HepG2 (cell line): ENCODE data around the gene CDKL2.

ENCODE experiments used
- CTCF ChIP-seq: sonication (generic); formaldehyde crosslinking; IDR thresholded peaks from 2 replicates; pipeline ENCODE4 v1.5.0; 2020; ENCODE audit warnings: mild to moderate bottlenecking, missing genetic modification reagents, moderate library complexity
- EZH2 ChIP-seq: conservative IDR thresholded peaks from 2 replicates; pipeline ENCODE4 v1.6.1; 2012; ENCODE audit warnings: mild to moderate bottlenecking, low read depth, low read length, moderate library complexity
- MAFG ChIP-seq: sonication (generic); formaldehyde crosslinking; IDR thresholded peaks from 2 replicates; pipeline ENCODE4 v1.5.1; 2020; ENCODE audit warnings: mild to moderate bottlenecking, missing genetic modification reagents
- PHF8 ChIP-seq: sonication (generic); formaldehyde crosslinking; IDR thresholded peaks from 2 replicates; pipeline ENCODE4 v1.5.0; 2020; ENCODE audit warnings: missing genetic modification reagents
- POLR2AphosphoS2 ChIP-seq: IDR thresholded peaks from 2 replicates; pipeline ENCODE4 v1.6.1; 2011; ENCODE audit warnings: low read depth, low read length, improper control_type of control experiment
- SYNCRIP ChIP-seq: fragments of 200-400 bp; formaldehyde crosslinking; IDR thresholded peaks from 2 replicates; pipeline ENCODE4 v1.6.1; 2018; ENCODE audit warnings: mild to moderate bottlenecking, low read depth, low read length; ENCODE audit not compliant: insufficient read depth
- ZBTB40 ChIP-seq, 2 experiments: fragments of 450-650 bp in 1 of 2; sonication (generic) in 1 of 2; formaldehyde crosslinking in 1 of 2; IDR thresholded peaks; 2 replicates each; pipeline versions ENCODE4 v1.6.1 to v1.8.0; 2016 to 2022; ENCODE audit warnings: antibody characterized with exemption in 1 of 2, mild to moderate bottlenecking in 1 of 2, missing genetic modification reagents in 1 of 2
- ZBTB44 ChIP-seq: sonication (generic); formaldehyde crosslinking; IDR thresholded peaks from 2 replicates; pipeline ENCODE4 v1.4.0; 2020; ENCODE audit warnings: missing genetic modification reagents
- ZFP91 ChIP-seq: sonication (generic); formaldehyde crosslinking; IDR thresholded peaks from 2 replicates; pipeline ENCODE4 v1.9.0; 2022; ENCODE audit warnings: missing genetic modification reagents, mild to moderate bottlenecking, borderline replicate concordance
- ZNF232 ChIP-seq: sonication (generic); formaldehyde crosslinking; IDR thresholded peaks from 2 replicates; pipeline ENCODE4 v1.4.0; 2020; ENCODE audit warnings: missing genetic modification reagents, borderline replicate concordance
- ZNF274 ChIP-seq: sonication (generic); formaldehyde crosslinking; IDR thresholded peaks from 2 replicates; pipeline ENCODE4 v1.5.1; 2020; ENCODE audit warnings: mild to moderate bottlenecking, missing genetic modification reagents
- ZNF577 ChIP-seq: sonication (generic); formaldehyde crosslinking; IDR thresholded peaks from 2 replicates; pipeline ENCODE4 v1.4.0; 2020; ENCODE audit warnings: mild to moderate bottlenecking, low read depth, missing genetic modification reagents, borderline replicate concordance

- TF ChIP-seq ZFP91 (CRISPR knock-in tag) (no peak), POLR2AphosphoS2 (no peak), ZNF577 (CRISPR knock-in tag) (no peak), ZNF274 (CRISPR knock-in tag) (no peak), MAFG (CRISPR knock-in tag) (no peak), PHF8 (CRISPR knock-in tag) (no peak), EZH2 (no peak), SYNCRIP (no peak), ZBTB44 (CRISPR knock-in tag) (no peak), ZBTB40 (IDR thresholded peaks at IDR 0.05) (no peak), ZBTB40 (CRISPR knock-in tag; IDR thresholded peaks at IDR 0.05) (no peak), ZNF232 (CRISPR knock-in tag) (no peak), CTCF (CRISPR knock-in tag) (no peak)
Observed at GRCh38 chr4:75637176-75637575, 6.8 kb upstream of the CDKL2 start.
